ENCODE measurements around the gene ZBTB8B.

Gene ZBTB8B

DNA sequence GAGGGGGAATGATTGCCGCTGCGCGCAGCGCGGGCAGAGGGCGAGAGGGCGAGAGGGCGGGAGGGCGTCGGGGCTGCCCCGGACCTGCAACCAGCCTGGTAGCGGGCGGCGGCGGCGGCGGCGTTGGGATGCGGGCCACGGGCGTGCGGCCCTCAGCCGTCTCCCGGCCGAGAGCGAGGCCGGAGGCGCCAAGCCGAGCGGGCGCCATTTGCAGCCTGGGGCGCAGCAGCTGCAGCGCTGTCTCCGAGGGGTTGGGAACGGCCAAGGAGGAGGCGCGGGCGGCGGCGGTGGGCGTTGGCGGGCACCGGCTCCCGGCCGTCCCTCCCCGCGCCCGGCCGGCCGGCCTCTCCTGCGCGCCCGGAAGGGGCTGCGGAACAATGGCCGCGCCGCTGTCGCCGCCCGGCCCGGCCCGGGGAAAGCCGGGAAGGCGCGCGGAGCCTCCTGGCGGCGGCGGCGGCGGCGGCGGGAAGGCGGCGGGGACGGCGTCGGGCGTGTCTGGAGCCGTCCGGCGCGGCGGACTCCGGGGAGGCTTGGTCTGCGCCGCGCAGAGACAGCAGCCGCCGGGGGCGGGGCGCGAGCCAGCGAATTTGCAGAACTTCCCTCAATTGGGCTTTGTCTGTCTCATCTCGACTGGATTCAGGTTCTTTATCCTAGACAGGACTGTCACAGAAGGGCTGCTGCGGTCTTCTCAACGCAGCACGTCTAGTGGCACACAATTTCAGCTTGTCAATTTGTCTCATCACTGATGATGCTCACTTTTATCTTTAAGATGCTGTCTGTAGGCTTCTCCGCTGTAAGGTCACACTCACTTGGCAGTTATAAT lies 35.7 kb downstream of the ZBTB8B start:
- TF ChIP-seq, protein P1, sequence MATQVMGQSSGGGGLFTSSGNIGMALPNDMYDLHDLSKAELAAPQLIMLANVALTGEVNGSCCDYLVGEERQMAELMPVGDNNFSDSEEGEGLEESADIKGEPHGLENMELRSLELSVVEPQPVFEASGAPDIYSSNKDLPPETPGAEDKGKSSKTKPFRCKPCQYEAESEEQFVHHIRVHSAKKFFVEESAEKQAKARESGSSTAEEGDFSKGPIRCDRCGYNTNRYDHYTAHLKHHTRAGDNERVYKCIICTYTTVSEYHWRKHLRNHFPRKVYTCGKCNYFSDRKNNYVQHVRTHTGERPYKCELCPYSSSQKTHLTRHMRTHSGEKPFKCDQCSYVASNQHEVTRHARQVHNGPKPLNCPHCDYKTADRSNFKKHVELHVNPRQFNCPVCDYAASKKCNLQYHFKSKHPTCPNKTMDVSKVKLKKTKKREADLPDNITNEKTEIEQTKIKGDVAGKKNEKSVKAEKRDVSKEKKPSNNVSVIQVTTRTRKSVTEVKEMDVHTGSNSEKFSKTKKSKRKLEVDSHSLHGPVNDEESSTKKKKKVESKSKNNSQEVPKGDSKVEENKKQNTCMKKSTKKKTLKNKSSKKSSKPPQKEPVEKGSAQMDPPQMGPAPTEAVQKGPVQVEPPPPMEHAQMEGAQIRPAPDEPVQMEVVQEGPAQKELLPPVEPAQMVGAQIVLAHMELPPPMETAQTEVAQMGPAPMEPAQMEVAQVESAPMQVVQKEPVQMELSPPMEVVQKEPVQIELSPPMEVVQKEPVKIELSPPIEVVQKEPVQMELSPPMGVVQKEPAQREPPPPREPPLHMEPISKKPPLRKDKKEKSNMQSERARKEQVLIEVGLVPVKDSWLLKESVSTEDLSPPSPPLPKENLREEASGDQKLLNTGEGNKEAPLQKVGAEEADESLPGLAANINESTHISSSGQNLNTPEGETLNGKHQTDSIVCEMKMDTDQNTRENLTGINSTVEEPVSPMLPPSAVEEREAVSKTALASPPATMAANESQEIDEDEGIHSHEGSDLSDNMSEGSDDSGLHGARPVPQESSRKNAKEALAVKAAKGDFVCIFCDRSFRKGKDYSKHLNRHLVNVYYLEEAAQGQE (IDR thresholded peaks at IDR 0.05; ENCODE audit: insufficient read depth in 1 of 2, low read depth in 2 of 2, low read length in 2 of 2), result no peak
- TF ChIP-seq POLR2AphosphoS5 (IDR thresholded peaks at IDR 0.05; ENCODE audit: low read depth, low read length), result peak; percentile 30; the same call in 1 of the 2 replicates
- TF ChIP-seq SIN3A (IDR thresholded peaks at IDR 0.05; ENCODE audit: borderline replicate concordance, insufficient read depth, low read length), result peak; percentile 33; the same call in 1 of the 2 replicates
- no peak for TF ChIP-seq FOXP2 (optimal IDR thresholded peaks at IDR 0.05; ENCODE audit: borderline replicate concordance, extremely low read depth, extremely low read length, insufficient read depth)

GRCh38 chr1:32501865-32502264 lies 37.0 kb downstream of the ZBTB8B start:
- no peak for TF ChIP-seq SIN3A (IDR thresholded peaks at IDR 0.05; ENCODE audit: borderline replicate concordance, insufficient read depth, low read length)

GRCh38 chr1:32503153-32503552 lies 38.3 kb downstream of the ZBTB8B start:
- no peak for TF ChIP-seq SIN3A (IDR thresholded peaks at IDR 0.05; ENCODE audit: borderline replicate concordance, insufficient read depth, low read length)
- no peak for TF ChIP-seq POLR2AphosphoS5 (IDR thresholded peaks at IDR 0.05; ENCODE audit: low read depth, low read length)
- TF ChIP-seq, protein P1 (IDR thresholded peaks at IDR 0.05; ENCODE audit: insufficient read depth in 1 of 2, low read depth in 2 of 2, low read length in 2 of 2), result no peak
- no peak for TF ChIP-seq TAF1 (IDR thresholded peaks at IDR 0.05; ENCODE audit: borderline replicate concordance, insufficient read depth, low read length)
- no peak for TF ChIP-seq FOXP2 (optimal IDR thresholded peaks at IDR 0.05; ENCODE audit: borderline replicate concordance, extremely low read depth, extremely low read length, insufficient read depth)

GRCh38 chr1:32507021-32507420 lies 42.1 kb downstream of the ZBTB8B start:
- no peak for TF ChIP-seq TAF1 (IDR thresholded peaks at IDR 0.05; ENCODE audit: borderline replicate concordance, insufficient read depth, low read length)
- TF ChIP-seq SIN3A (IDR thresholded peaks at IDR 0.05; ENCODE audit: borderline replicate concordance, insufficient read depth, low read length), result no peak

GRCh38 chr1:32508761-32509160 lies 43.9 kb downstream of the ZBTB8B start:
- TF ChIP-seq POLR2AphosphoS5 (IDR thresholded peaks at IDR 0.05; ENCODE audit: low read depth, low read length) (no peak), FOXP2 (optimal IDR thresholded peaks at IDR 0.05; ENCODE audit: borderline replicate concordance, extremely low read depth, extremely low read length, insufficient read depth) (no peak), SIN3A (IDR thresholded peaks at IDR 0.05; ENCODE audit: borderline replicate concordance, insufficient read depth, low read length) (no peak), TAF1 (IDR thresholded peaks at IDR 0.05; ENCODE audit: borderline replicate concordance, insufficient read depth, low read length) (no peak)
- TF ChIP-seq, protein P1 (IDR thresholded peaks at IDR 0.05; ENCODE audit: insufficient read depth in 1 of 2, low read depth in 2 of 2, low read length in 2 of 2), result no peak

- TF ChIP-seq POLR2AphosphoS5 (IDR thresholded peaks at IDR 0.05; ENCODE audit: low read depth, low read length) (no peak), SIN3A (IDR thresholded peaks at IDR 0.05; ENCODE audit: borderline replicate concordance, insufficient read depth, low read length) (no peak), FOXP2 (optimal IDR thresholded peaks at IDR 0.05; ENCODE audit: borderline replicate concordance, extremely low read depth, extremely low read length, insufficient read depth) (no peak), TAF1 (IDR thresholded peaks at IDR 0.05; ENCODE audit: borderline replicate concordance, insufficient read depth, low read length) (no peak)
- TF ChIP-seq, protein P1 (IDR thresholded peaks at IDR 0.05; ENCODE audit: insufficient read depth in 1 of 2, low read depth in 2 of 2, low read length in 2 of 2), result no peak
Measured at GRCh38 chr1:32509939-32510338, 45.1 kb downstream of the ZBTB8B start.
